HepG2 (cell line): ENCODE measurements around the gene IL6ST. TPM values are rescaled to one million over a fixed set of nuclear protein-coding genes. Genes with fewer than 3 reads are reported as not detected.
A peak's percentile ranks its signal among the peaks of the same experiment; 100 is the strongest.

Experiments
- ATAC-seq: fragments of 200-7000 bp; cut with Tn5 transposase; 3 replicates; pipeline ENCODE4 v1.9.1; 2020; ENCODE audit warnings: mild to moderate bottlenecking, moderate library complexity
- BruUV-seq: library from RNA; stranded (reverse); fragments of 400-500 nt; replicated peaks from 2 replicates; lab custom pipeline; 2021; lab: Mats Ljungman, UMichigan
- CTCF ChIA-PET: fragments of 300-600 bp; formaldehyde crosslinking; extraction: SDS; loops from one replicate; lab custom pipeline; 2021; ENCODE audit warnings: low total read pairs, inconsistent platforms, low intra/inter-chr PET ratio; lab: Yijun Ruan, JAX
- POLR2A ChIA-PET: fragments of 350-600 bp; sonication (Branson Sonifier 250); formaldehyde crosslinking; loops from one replicate; lab custom pipeline; 2020; ENCODE audit warnings: antibody characterized with exemption, inconsistent platforms; lab: Yijun Ruan, JAX
- DNase-seq: peaks from one replicate; pipeline ENCODE4 v3.0.0-alpha.2; 2015; ENCODE audit warnings: low spot score
- FAIRE-seq: peaks from 3 replicates; lab custom pipeline; 2011; peaks lifted over from hg19 to GRCh38; lab: Jason Lieb, UNC
- H2AFZ ChIP-seq: one replicate; pipeline ENCODE4 v1.6.1; 2011; ENCODE audit warnings: low read length, inconsistent platforms
- H3K27ac ChIP-seq: fragments of 300-600 bp; 3 replicates; pipeline ENCODE4 v1.8.0; 2011; ENCODE audit warnings: mixed run types, mild to moderate bottlenecking, mixed read lengths, low read length, inconsistent platforms; ENCODE audit not compliant: insufficient read depth; ENCODE audit errors: extremely low read length
- H3K27me3 ChIP-seq, 2 experiments: fragments of 200-600 bp in 1 of 2; 2 replicates in 1 of 2; 3 replicates in 1 of 2; pipeline versions ENCODE4 v1.6.0 to v1.8.0; 2011; ENCODE audit warnings: low read length in 2 of 2, mild to moderate bottlenecking in 2 of 2, moderate library complexity in 2 of 2, inconsistent platforms in 1 of 2; ENCODE audit not compliant: insufficient read depth in 2 of 2, control insufficient read depth in 1 of 2
- H3K36me3 ChIP-seq, 2 experiments: fragments of 200-600 bp in 1 of 2; replicated peaks in 1 of 2; 2 replicates in 1 of 2; 3 replicates in 1 of 2; pipeline versions ENCODE4 v1.5.1 to v1.8.0; 2011; ENCODE audit warnings: low read length in 2 of 2, inconsistent platforms in 1 of 2; ENCODE audit not compliant: insufficient read depth in 2 of 2, control insufficient read depth in 1 of 2
- H3K4me1 ChIP-seq: 2 replicates; pipeline ENCODE4 v1.5.1; 2012; ENCODE audit warnings: low read length, inconsistent platforms; ENCODE audit not compliant: insufficient read depth
- H3K4me2 ChIP-seq: 2 replicates; pipeline ENCODE4 v1.6.0; 2011; ENCODE audit warnings: low read depth, low read length, inconsistent platforms
- H3K4me3 ChIP-seq, 3 experiments: fragments of 200-600 bp in 1 of 3; sonication (generic), shearing (Covaris generic) in 1 of 3; replicated peaks in 1 of 3; 2 replicates each; pipeline ENCODE4 v1.5.1; 2011 to 2016; ENCODE audit warnings: low read length in 3 of 3, inconsistent platforms in 2 of 3, low read depth in 2 of 3, mild to moderate bottlenecking in 2 of 3, control low read depth in 1 of 3, mixed read lengths in 1 of 3; ENCODE audit not compliant: insufficient read depth in 1 of 3
- H3K79me2 ChIP-seq: one replicate; pipeline ENCODE4 v1.6.1; 2011; ENCODE audit warnings: low read length, inconsistent platforms; ENCODE audit not compliant: insufficient read depth
- H3K9ac ChIP-seq: 2 replicates; pipeline ENCODE4 v1.6.0; 2011; ENCODE audit warnings: mild to moderate bottlenecking, low read depth, low read length, inconsistent platforms; ENCODE audit not compliant: insufficient read depth
- H3K9me3 ChIP-seq: 2 replicates; pipeline ENCODE4 v1.5.1; 2012; ENCODE audit warnings: mild to moderate bottlenecking, low read length
- H4K20me1 ChIP-seq: 2 replicates; pipeline ENCODE4 v1.6.0; 2011; ENCODE audit warnings: inconsistent platforms, mild to moderate bottlenecking, low read length, moderate library complexity; ENCODE audit not compliant: insufficient read depth
- CC2D1A ChIP-seq: sonication (generic); formaldehyde crosslinking; IDR thresholded peaks from 2 replicates; pipeline ENCODE4 v1.8.1; 2023; ENCODE audit warnings: mild to moderate bottlenecking, missing genetic modification reagents
- CREB3 ChIP-seq: sonication (generic); formaldehyde crosslinking; IDR thresholded peaks from 2 replicates; pipeline ENCODE4 v1.5.0; 2020; ENCODE audit warnings: missing genetic modification reagents
- FOXA3 ChIP-seq: IDR thresholded peaks from 2 replicates; pipeline ENCODE4 v1.6.1; 2016; ENCODE audit warnings: missing genetic modification reagents, missing compliant biosample characterization
- HCFC1 ChIP-seq: fragments of 150-350 bp; IDR thresholded peaks from 2 replicates; pipeline ENCODE4 v1.6.1; 2014; ENCODE audit warnings: low read depth, low read length
- KDM5A ChIP-seq: fragments of 200-600 bp; sonication (generic); IDR thresholded peaks from 2 replicates; pipeline ENCODE4 v1.7.0; 2018; ENCODE audit warnings: antibody characterized with exemption, mild to moderate bottlenecking, low read length, borderline replicate concordance
- KLF6 ChIP-seq: IDR thresholded peaks from 2 replicates; pipeline ENCODE4 v1.8.0; 2016; ENCODE audit warnings: missing biosample characterization, missing genetic modification reagents
- NFIC ChIP-seq: IDR thresholded peaks from 2 replicates; pipeline ENCODE4 v1.6.1; 2012; ENCODE audit warnings: mild to moderate bottlenecking, low read length, inconsistent platforms
- NFYB ChIP-seq: sonication (generic); formaldehyde crosslinking; IDR thresholded peaks from 2 replicates; pipeline ENCODE4 v1.4.0; 2020; ENCODE audit warnings: missing genetic modification reagents
- ONECUT2 ChIP-seq: sonication (generic); formaldehyde crosslinking; IDR thresholded peaks from 2 replicates; pipeline ENCODE4 v1.4.0; 2020; ENCODE audit warnings: missing genetic modification reagents
- TCF7 ChIP-seq: sonication (generic); IDR thresholded peaks from 2 replicates; pipeline ENCODE4 v1.6.1; 2016; ENCODE audit warnings: antibody characterized with exemption, low read depth
- UBTF ChIP-seq: sonication (generic); formaldehyde crosslinking; IDR thresholded peaks from 2 replicates; pipeline ENCODE4 v1.4.0; 2020; ENCODE audit warnings: mild to moderate bottlenecking, missing genetic modification reagents
- ZBTB8A ChIP-seq: sonication (generic); formaldehyde crosslinking; IDR thresholded peaks from 2 replicates; pipeline ENCODE4 v1.4.0; 2020; ENCODE audit warnings: mild to moderate bottlenecking, low read depth, missing genetic modification reagents, borderline replicate concordance
- ZHX1 ChIP-seq: sonication (generic); formaldehyde crosslinking; IDR thresholded peaks from 2 replicates; pipeline ENCODE4 v1.8.1; 2022; ENCODE audit warnings: low read depth, mild to moderate bottlenecking, missing genetic modification reagents
- ZNF44 ChIP-seq: sonication (generic); formaldehyde crosslinking; IDR thresholded peaks from 2 replicates; pipeline ENCODE4 v1.5.1; 2020; ENCODE audit warnings: mild to moderate bottlenecking, missing genetic modification reagents
- ZNF569 ChIP-seq: sonication (generic); formaldehyde crosslinking; IDR thresholded peaks from 2 replicates; pipeline ENCODE4 v1.5.0; 2020; ENCODE audit warnings: mild to moderate bottlenecking, missing genetic modification reagents, moderate library complexity, borderline replicate concordance
- whole genome bisulfite sequencing: methylation state at CpG from one replicate; pipeline ENCODE4 v1.1.6; 2017; ENCODE audit warnings: low lambda C conversion rate; 5-methylcytosine and 5-hydroxymethylcytosine counted together
- in situ Hi-C: cut with HindIII; loops from 2 replicates; pipeline ENCODE4 v1.10.0; 2017; ENCODE audit warnings: low pct_unique_long_range_greater_than_20kb; ENCODE audit not compliant: extremely low pct_ligation_motif_present
- intact Hi-C: fragments of 100-400 bp; cut with micrococcal nuclease; formaldehyde crosslinking; loops from one replicate; pipeline ENCODE4 v1.10.0; 2022; ENCODE audit not compliant: unreplicated experiment
- polyA plus RNA-seq, 8 experiments: library from polyadenylated mRNA; depleted of rRNA in 3 of 8; stranded (reverse) in 7 of 8; unstranded in 1 of 8; fragments of >200 nt; fragmentation: Illumina TruSeq in 4 of 8; extraction: Trizol in 4 of 8; gene quantifications; 2 replicates each; pipeline versions ENCODE4 v1.2.1 to v1.2.3, GENCODE V29; 2011 to 2016; ENCODE audit warnings: low read depth in 4 of 8, missing spikeins in 1 of 8, mixed read lengths in 1 of 8; ENCODE audit not compliant: insufficient read depth in 1 of 8
- total RNA-seq, 5 experiments: library from RNA; depleted of rRNA; stranded (reverse); fragments of >200 nt; fragmentation: Illumina TruSeq; extraction: Trizol; gene quantifications; 2 replicates each; pipeline ENCODE4 v1.2.3, GENCODE V29; 2016; ENCODE audit warnings: low read depth in 1 of 5

IL6ST gene
- total and polyA plus RNA-seq, 2 of the 13 experiments (the other 11 are each of a cell fraction or from before 2014, with no cell fraction given) = 66.6 to 166 TPM

GRCh38 chr5:55993731-55994494 is 850 bp downstream of the IL6ST start:
- peak overlapping the region; percentile 94 for H3K27ac ChIP-seq
- ATAC-seq = no peak
- H3K9ac ChIP-seq = peak overlapping the region; percentile 99
- no peak for DNase-seq
- no TSS peak for BruUV-seq
- no peak overlapping the region for H2AFZ ChIP-seq
- in situ Hi-C loops (loop anchor here (5.0 to 25.0 kb wide), 2 partner anchors 208 to 868 kb away; no protein-coding TSS in a partner anchor), intact Hi-C loops (loop anchor here (2.0 to 5.0 kb wide), 4 partner anchors 33 to 131 kb away; no protein-coding TSS in a partner anchor)
- CTCF ChIA-PET = no interaction called here
- no peak for FAIRE-seq
- H3K4me3 ChIP-seq = peak overlapping the region; percentile 85 to 99 (median 97)
- peaks cover 42% of the 10 kb centered on the region for H4K20me1 ChIP-seq
- H3K9me3 ChIP-seq = no peaks in the 10 kb centered on the region
- under 1% methylated on average over 14 of the region's 14 CpGs for WGBS
- POLR2A ChIA-PET = interaction anchor here (0.6 to 2.2 kb wide), 11 partner anchors 9 to 235 kb away, joined by 3 to 12 read pairs (median 7); no protein-coding TSS in a partner anchor
- H3K36me3 ChIP-seq = peaks cover 0 to 3% of the 10 kb centered on the region in 2 experiments; a peak in 1 of 5 replicates
- H3K4me2 ChIP-seq = peak overlapping the region; percentile 79
- peaks cover 0 to 4% of the 10 kb centered on the region in 2 experiments; a peak in 1 of 5 replicates for H3K27me3 ChIP-seq
- peaks cover 57% of the 10 kb centered on the region for H3K4me1 ChIP-seq
- peaks cover 67% of the 10 kb centered on the region for H3K79me2 ChIP-seq
- no peak for TF ChIP-seq CC2D1A
- TF ChIP-seq HCFC1 = no peak
- TF ChIP-seq FOXA3 = peak; percentile 18; the same call in 1 of the 2 replicates
- peak; percentile 21; the same call in 1 of the 2 replicates for TF ChIP-seq KDM5A
- TF ChIP-seq ONECUT2 (CRISPR knock-in tag) = no peak
- TF ChIP-seq TCF7 = no peak
- TF ChIP-seq NFYB (CRISPR knock-in tag) = no peak
- TF ChIP-seq ZHX1 (CRISPR knock-in tag) = no peak
- TF ChIP-seq ZBTB8A (CRISPR knock-in tag) = no peak
- TF ChIP-seq ZNF569 (CRISPR knock-in tag) = no peak
- no peak for TF ChIP-seq ZNF44
- TF ChIP-seq KLF6 = no peak
- no peak for TF ChIP-seq CREB3
- TF ChIP-seq UBTF (CRISPR knock-in tag) = no peak
- TF ChIP-seq NFIC = 0 out of 2 replicates have a peak, but pooled peaks have one; percentile 29
